SU-DHL-6 (cell line): Measurements from ENCODE around the gene ANKRD63.

Experiments used
- EZH2phosphoT487 ChIP-seq: fragments of 200-600 bp; sonication (generic), shearing (Covaris generic); conservative IDR thresholded peaks from 2 replicates; pipeline ENCODE4 v1.6.1; 2018; ENCODE audit warnings: mild to moderate bottlenecking, antibody characterized with exemption, low read length, moderate library complexity, mixed read lengths
- TF ChIP-seq, protein P1 (sequence below): fragments of 200-600 bp; sonication (generic); IDR thresholded peaks from one replicate; pipeline ENCODE4 v1.5.1; 2017; ENCODE audit warnings: antibody characterized with exemption, mild to moderate bottlenecking, low read length, moderate library complexity; ENCODE audit not compliant: insufficient read depth, poor library complexity, severe bottlenecking

DNA sequence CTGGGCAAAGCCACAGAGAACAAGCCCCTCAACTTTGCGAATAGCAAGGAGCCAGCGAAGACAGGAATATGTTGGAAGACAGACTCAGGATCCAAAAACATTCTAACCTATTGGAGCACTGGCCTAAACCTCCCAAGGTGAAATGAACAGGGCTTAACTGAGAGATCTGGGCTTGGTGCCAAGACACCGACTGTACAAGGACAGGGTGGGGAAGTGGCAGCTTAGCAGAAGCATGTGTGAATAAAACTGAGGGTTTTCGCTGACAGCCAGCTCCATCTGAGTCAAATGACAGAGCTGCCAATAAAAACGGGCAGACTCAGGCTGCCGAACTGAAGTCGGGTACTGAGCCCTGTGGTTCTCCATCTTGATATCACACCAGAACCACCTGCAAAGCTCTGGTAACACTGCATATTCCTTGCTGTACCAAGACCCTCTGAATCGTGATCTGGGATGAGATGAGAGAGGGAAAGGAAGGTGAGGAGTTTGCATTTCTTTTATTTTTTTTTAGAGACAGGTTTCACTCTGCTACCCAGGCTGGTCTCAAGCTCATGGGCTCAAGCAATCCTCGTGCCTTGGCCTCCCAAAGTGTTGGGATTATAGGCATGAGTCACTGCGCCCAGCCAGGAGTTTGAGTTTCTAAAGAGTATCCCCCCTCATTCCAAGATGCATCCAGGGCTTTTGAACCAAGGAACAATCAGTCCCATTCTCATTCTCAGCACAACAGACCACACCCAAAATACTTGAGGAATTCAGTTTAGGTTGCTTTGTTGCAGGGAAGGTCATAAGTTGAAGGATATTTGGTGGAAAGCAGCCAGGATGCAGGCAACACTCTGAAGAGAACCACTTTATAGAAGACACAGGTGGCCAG lies 30.9 kb upstream of the ANKRD63 start:
- TF ChIP-seq, protein P1, sequence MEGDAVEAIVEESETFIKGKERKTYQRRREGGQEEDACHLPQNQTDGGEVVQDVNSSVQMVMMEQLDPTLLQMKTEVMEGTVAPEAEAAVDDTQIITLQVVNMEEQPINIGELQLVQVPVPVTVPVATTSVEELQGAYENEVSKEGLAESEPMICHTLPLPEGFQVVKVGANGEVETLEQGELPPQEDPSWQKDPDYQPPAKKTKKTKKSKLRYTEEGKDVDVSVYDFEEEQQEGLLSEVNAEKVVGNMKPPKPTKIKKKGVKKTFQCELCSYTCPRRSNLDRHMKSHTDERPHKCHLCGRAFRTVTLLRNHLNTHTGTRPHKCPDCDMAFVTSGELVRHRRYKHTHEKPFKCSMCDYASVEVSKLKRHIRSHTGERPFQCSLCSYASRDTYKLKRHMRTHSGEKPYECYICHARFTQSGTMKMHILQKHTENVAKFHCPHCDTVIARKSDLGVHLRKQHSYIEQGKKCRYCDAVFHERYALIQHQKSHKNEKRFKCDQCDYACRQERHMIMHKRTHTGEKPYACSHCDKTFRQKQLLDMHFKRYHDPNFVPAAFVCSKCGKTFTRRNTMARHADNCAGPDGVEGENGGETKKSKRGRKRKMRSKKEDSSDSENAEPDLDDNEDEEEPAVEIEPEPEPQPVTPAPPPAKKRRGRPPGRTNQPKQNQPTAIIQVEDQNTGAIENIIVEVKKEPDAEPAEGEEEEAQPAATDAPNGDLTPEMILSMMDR, result no peak
- no peak for TF ChIP-seq EZH2phosphoT487
